ENCODE measurements around the gene C2orf49.

Gene C2orf49

GRCh38 chr2:105335469-105335868 lies 1.9 kb upstream of the C2orf49 start:
- no peak overlapping the region for H3K4me3 ChIP-seq (ENCODE audit: insufficient read length, low read depth)
- H3K36me3 ChIP-seq (ENCODE audit: insufficient read depth, insufficient read length, low read length), result peaks cover 40% of the 10 kb centered on the region
- no peak overlapping the region for H3K9ac ChIP-seq (ENCODE audit: insufficient read length, low read depth)
- H3K27me3 ChIP-seq (ENCODE audit: insufficient read depth, insufficient read length), result no peaks in the 10 kb centered on the region
- peaks cover 3% of the 10 kb centered on the region for H3K4me1 ChIP-seq (ENCODE audit: insufficient read depth, insufficient read length)
- H3K9me3 ChIP-seq (ENCODE audit: insufficient read depth, low read length), result no peaks in the 10 kb centered on the region
- no peak for DNase-seq (ENCODE audit: low read depth, low spot score)
- TF ChIP-seq ZNF274 (IDR thresholded peaks at IDR 0.05; ENCODE audit: low read depth, low read length) (no peak), YY1 (IDR thresholded peaks at IDR 0.05; ENCODE audit: insufficient read depth, insufficient read length) (no peak), SUZ12 (IDR thresholded peaks at IDR 0.05; ENCODE audit: extremely low read depth, insufficient read depth, insufficient read length) (no peak)

- Histone ChIP-seq H3K36me3 (ENCODE audit: insufficient read depth, insufficient read length, low read length) (peaks cover 53% of the 10 kb centered on the region), H3K4me3 (ENCODE audit: insufficient read length, low read depth) (peak overlapping the region; percentile 91), H3K9me3 (ENCODE audit: insufficient read depth, low read length) (no peaks in the 10 kb centered on the region), H3K4me1 (ENCODE audit: insufficient read depth, insufficient read length) (no peaks in the 10 kb centered on the region), H3K9ac (ENCODE audit: insufficient read length, low read depth) (peak overlapping the region; percentile 87), H3K27me3 (ENCODE audit: insufficient read depth, insufficient read length) (no peaks in the 10 kb centered on the region)
- no peak for DNase-seq (ENCODE audit: low read depth, low spot score)
- no peak for TF ChIP-seq SUZ12 (IDR thresholded peaks at IDR 0.05; ENCODE audit: extremely low read depth, insufficient read depth, insufficient read length)
- TF ChIP-seq YY1 (IDR thresholded peaks at IDR 0.05; ENCODE audit: insufficient read depth, insufficient read length), result no peak
- no peak for TF ChIP-seq ZNF274 (IDR thresholded peaks at IDR 0.05; ENCODE audit: low read depth, low read length)
Observed at GRCh38 chr2:105336786-105337121, 586 bp upstream of the C2orf49 start.

GRCh38 chr2:105338020-105338385 lies 663 bp downstream of the C2orf49 start:
- no peaks in the 10 kb centered on the region for H3K9me3 ChIP-seq (ENCODE audit: insufficient read depth, low read length)
- H3K27me3 ChIP-seq (ENCODE audit: insufficient read depth, insufficient read length), result no peaks in the 10 kb centered on the region
- H3K36me3 ChIP-seq (ENCODE audit: insufficient read depth, insufficient read length, low read length), result peaks cover 66% of the 10 kb centered on the region
- DNase-seq (ENCODE audit: low read depth, low spot score), result no peak
- H3K4me3 ChIP-seq (ENCODE audit: insufficient read length, low read depth), result peak overlapping the region; percentile 91
- TF ChIP-seq YY1 (IDR thresholded peaks at IDR 0.05; ENCODE audit: insufficient read depth, insufficient read length) (no peak), ZNF274 (IDR thresholded peaks at IDR 0.05; ENCODE audit: low read depth, low read length) (no peak), SUZ12 (IDR thresholded peaks at IDR 0.05; ENCODE audit: extremely low read depth, insufficient read depth, insufficient read length) (no peak)
- H3K4me1 ChIP-seq (ENCODE audit: insufficient read depth, insufficient read length), result no peaks in the 10 kb centered on the region
- H3K9ac ChIP-seq (ENCODE audit: insufficient read length, low read depth), result peak overlapping the region; percentile 87

GRCh38 chr2:105339414-105339813 lies 2.1 kb downstream of the C2orf49 start:
- TF ChIP-seq SUZ12 (IDR thresholded peaks at IDR 0.05; ENCODE audit: extremely low read depth, insufficient read depth, insufficient read length), result no peak
- H3K4me3 ChIP-seq (ENCODE audit: insufficient read length, low read depth), result no peak overlapping the region
- H3K9me3 ChIP-seq (ENCODE audit: insufficient read depth, low read length), result no peaks in the 10 kb centered on the region
- H3K4me1 ChIP-seq (ENCODE audit: insufficient read depth, insufficient read length), result no peaks in the 10 kb centered on the region
- peaks cover 69% of the 10 kb centered on the region for H3K36me3 ChIP-seq (ENCODE audit: insufficient read depth, insufficient read length, low read length)
- H3K27me3 ChIP-seq (ENCODE audit: insufficient read depth, insufficient read length), result no peaks in the 10 kb centered on the region
- no peak for DNase-seq (ENCODE audit: low read depth, low spot score)
- peak overlapping the region; percentile 24 for H3K9ac ChIP-seq (ENCODE audit: insufficient read length, low read depth)

GRCh38 chr2:105344704-105345345 lies 7.5 kb downstream of the C2orf49 start:
- H3K27me3 ChIP-seq (ENCODE audit: insufficient read depth, insufficient read length), result no peaks in the 10 kb centered on the region
- H3K36me3 ChIP-seq (ENCODE audit: insufficient read depth, insufficient read length, low read length), result peaks cover 93% of the 10 kb centered on the region
- no peaks in the 10 kb centered on the region for H3K9me3 ChIP-seq (ENCODE audit: insufficient read depth, low read length)
- no peak overlapping the region for H3K4me3 ChIP-seq (ENCODE audit: insufficient read length, low read depth)
- DNase-seq (ENCODE audit: low read depth, low spot score), result no peak
- no peak overlapping the region for H3K9ac ChIP-seq (ENCODE audit: insufficient read length, low read depth)
- no peaks in the 10 kb centered on the region for H3K4me1 ChIP-seq (ENCODE audit: insufficient read depth, insufficient read length)
- no peak for TF ChIP-seq SUZ12 (IDR thresholded peaks at IDR 0.05; ENCODE audit: extremely low read depth, insufficient read depth, insufficient read length)
- TF ChIP-seq YY1 (IDR thresholded peaks at IDR 0.05; ENCODE audit: insufficient read depth, insufficient read length), result no peak
- TF ChIP-seq ZNF274 (IDR thresholded peaks at IDR 0.05; ENCODE audit: low read depth, low read length), result no peak

GRCh38 chr2:105357122-105357521 lies 19.8 kb downstream of the C2orf49 start:
- TF ChIP-seq YY1 (IDR thresholded peaks at IDR 0.05; ENCODE audit: insufficient read depth, insufficient read length), result no peak
- TF ChIP-seq SUZ12 (IDR thresholded peaks at IDR 0.05; ENCODE audit: extremely low read depth, insufficient read depth, insufficient read length), result no peak
- no peak for TF ChIP-seq ZNF274 (IDR thresholded peaks at IDR 0.05; ENCODE audit: low read depth, low read length)
- no peaks in the 10 kb centered on the region for H3K9me3 ChIP-seq (ENCODE audit: insufficient read depth, low read length)
- H3K9ac ChIP-seq (ENCODE audit: insufficient read length, low read depth), result no peak overlapping the region
- H3K4me1 ChIP-seq (ENCODE audit: insufficient read depth, insufficient read length), result no peaks in the 10 kb centered on the region
- DNase-seq (ENCODE audit: low read depth, low spot score), result no peak
- H3K36me3 ChIP-seq (ENCODE audit: insufficient read depth, insufficient read length, low read length), result peaks cover 43% of the 10 kb centered on the region
- H3K27me3 ChIP-seq (ENCODE audit: insufficient read depth, insufficient read length), result no peaks in the 10 kb centered on the region
- H3K4me3 ChIP-seq (ENCODE audit: insufficient read length, low read depth), result no peak overlapping the region

GRCh38 chr2:105358593-105358992 lies 21.3 kb downstream of the C2orf49 start:
- no peak for DNase-seq (ENCODE audit: low read depth, low spot score)
- TF ChIP-seq ZNF274 (IDR thresholded peaks at IDR 0.05; ENCODE audit: low read depth, low read length) (no peak), SUZ12 (IDR thresholded peaks at IDR 0.05; ENCODE audit: extremely low read depth, insufficient read depth, insufficient read length) (no peak), YY1 (IDR thresholded peaks at IDR 0.05; ENCODE audit: insufficient read depth, insufficient read length) (no peak)
- no peaks in the 10 kb centered on the region for H3K27me3 ChIP-seq (ENCODE audit: insufficient read depth, insufficient read length)
- no peaks in the 10 kb centered on the region for H3K9me3 ChIP-seq (ENCODE audit: insufficient read depth, low read length)
- no peak overlapping the region for H3K4me3 ChIP-seq (ENCODE audit: insufficient read length, low read depth)
- no peaks in the 10 kb centered on the region for H3K4me1 ChIP-seq (ENCODE audit: insufficient read depth, insufficient read length)
- no peak overlapping the region for H3K9ac ChIP-seq (ENCODE audit: insufficient read length, low read depth)
- H3K36me3 ChIP-seq (ENCODE audit: insufficient read depth, insufficient read length, low read length), result peaks cover 54% of the 10 kb centered on the region

Data from NT2/D1 (cell line).